ENCODE measurements around the gene DBNDD2.

The DBNDD2 gene

DNA sequence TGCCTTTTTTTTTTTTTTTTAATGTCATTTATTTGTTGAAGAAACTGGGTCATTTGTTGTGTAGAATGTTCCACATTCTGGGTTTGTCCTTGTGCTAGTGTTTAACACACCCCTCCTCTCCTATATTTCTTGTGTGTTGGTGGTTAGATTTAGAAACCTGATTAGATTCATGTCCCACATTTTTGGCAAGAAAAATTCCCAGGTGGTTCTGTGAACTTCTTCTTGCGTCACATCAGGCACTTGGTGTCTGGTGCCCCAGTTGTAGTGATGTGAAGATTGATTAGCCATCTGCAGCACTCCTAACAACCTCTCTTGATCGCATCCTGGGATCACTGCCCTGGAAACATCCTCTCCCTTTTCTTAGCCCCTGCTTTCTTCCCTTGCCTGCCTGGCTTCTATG, 15.6 kb downstream of the DBNDD2 start:
- Mint-ChIP-seq H3K4me3 (no peak overlapping the region), H3K36me3 (peaks cover 82% of the 10 kb centered on the region), H3K27me3 (no peaks in the 10 kb centered on the region), H3K9me3 (no peaks in the 10 kb centered on the region), H3K4me1 (peaks cover 19% of the 10 kb centered on the region), H3K27ac (no peak overlapping the region)
- ATAC-seq: no peak

GRCh38 chr20:45425561-45425960, 17.5 kb downstream of the DBNDD2 start:
- Mint-ChIP-seq H3K4me1 (peaks cover under 1% of the 10 kb centered on the region), H3K36me3 (peaks cover 63% of the 10 kb centered on the region), H3K4me3 (no peak overlapping the region), H3K27ac (no peak overlapping the region), H3K27me3 (no peaks in the 10 kb centered on the region), H3K9me3 (no peaks in the 10 kb centered on the region)
- ATAC-seq: no peak

DNA sequence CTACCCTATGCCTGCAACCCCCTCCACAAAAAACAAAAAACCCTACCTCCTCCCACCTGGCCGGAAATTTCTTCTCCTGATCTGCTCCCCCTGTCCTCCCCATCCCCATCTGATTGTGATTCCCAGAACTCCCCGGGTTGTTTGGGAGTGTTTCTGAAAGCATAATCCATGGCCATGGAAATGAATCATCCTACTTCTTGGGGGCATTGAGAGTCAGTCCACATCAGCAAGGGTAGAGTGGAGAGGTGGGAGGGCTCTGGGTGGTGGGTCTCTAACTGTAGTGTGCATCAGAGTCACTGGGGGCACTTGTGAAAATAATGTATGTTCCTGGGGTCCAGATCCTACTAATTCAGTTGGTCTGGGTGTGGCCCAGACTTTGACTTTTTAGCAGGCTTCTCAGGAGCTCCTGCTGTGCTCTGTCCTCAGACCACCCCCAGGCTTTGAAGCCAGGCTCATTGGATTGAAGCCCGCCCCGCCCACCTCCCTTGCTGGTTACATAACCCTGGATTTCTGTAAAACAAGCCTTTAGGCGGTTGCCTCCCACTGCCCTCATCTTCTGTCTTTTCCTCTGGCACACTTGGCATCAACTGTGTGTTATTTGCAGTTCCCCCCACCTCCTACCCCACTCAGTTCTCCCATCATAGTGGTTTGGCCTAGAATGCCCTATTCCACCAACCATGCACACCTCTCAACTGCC, 18.4 kb downstream of the DBNDD2 start:
- Mint-ChIP-seq H3K4me3 (no peak overlapping the region), H3K36me3 (peaks cover 61% of the 10 kb centered on the region), H3K27ac (no peak overlapping the region), H3K4me1 (peaks cover 3% of the 10 kb centered on the region), H3K9me3 (peaks cover 3% of the 10 kb centered on the region), H3K27me3 (no peaks in the 10 kb centered on the region)
- no peak for ATAC-seq

DNA sequence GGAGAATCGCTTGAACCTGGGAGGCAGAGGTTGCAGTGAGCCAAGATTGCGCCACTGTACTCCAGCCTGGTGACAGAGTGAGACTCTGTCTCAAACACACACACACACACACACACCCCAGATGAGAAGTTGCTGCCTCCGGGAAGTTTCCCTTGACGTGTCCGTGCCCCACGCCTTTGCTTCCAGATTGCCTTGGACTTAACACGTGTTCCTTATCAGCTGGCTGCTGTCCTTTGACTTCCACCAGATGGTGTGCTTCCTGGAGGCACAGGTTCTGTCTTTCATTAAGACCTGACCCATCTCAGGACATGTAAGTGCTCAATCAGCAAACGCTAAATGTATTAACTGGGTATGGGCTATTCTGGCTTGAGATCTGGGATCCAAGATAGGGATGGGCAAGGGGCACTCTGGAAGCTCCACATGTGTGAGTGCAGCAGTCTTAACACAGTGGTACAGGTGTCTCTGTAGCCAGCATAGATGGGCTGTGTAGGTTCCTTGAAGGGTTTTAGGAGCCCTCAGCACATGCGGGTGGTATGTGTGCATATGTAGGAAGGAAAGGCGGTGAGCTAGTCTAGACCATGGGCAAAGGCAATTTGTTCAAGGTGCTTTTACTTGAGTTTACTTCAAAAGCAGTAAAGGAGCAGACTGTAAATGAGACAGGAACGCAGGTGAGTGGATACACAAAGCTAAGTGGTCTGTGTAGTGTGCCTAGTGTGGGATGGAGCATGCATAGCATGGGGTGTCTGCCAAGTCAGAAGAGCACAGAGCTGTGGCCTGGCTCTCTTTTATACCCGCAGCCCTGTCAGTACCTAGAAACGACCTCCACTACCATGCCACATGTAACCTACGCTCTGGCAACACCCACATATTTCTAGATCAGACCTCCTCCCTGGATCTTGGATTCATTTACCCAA, 19.4 kb downstream of the DBNDD2 start:
- no peaks in the 10 kb centered on the region for H3K27me3 Mint-ChIP-seq
- H3K4me1 Mint-ChIP-seq: peaks cover 13% of the 10 kb centered on the region
- H3K9me3 Mint-ChIP-seq: peaks cover 3% of the 10 kb centered on the region
- no peak for ATAC-seq
- H3K27ac Mint-ChIP-seq: no peak overlapping the region
- peaks cover 60% of the 10 kb centered on the region for H3K36me3 Mint-ChIP-seq
- no peak overlapping the region for H3K4me3 Mint-ChIP-seq

GRCh38 chr20:45429618-45430017, 21.5 kb downstream of the DBNDD2 start:
- Mint-ChIP-seq H3K36me3 (peaks cover 62% of the 10 kb centered on the region), H3K27ac (no peak overlapping the region), H3K9me3 (peaks cover 3% of the 10 kb centered on the region), H3K27me3 (no peaks in the 10 kb centered on the region), H3K4me1 (peaks cover 27% of the 10 kb centered on the region), H3K4me3 (no peak overlapping the region)
- ATAC-seq: no peak

DNA sequence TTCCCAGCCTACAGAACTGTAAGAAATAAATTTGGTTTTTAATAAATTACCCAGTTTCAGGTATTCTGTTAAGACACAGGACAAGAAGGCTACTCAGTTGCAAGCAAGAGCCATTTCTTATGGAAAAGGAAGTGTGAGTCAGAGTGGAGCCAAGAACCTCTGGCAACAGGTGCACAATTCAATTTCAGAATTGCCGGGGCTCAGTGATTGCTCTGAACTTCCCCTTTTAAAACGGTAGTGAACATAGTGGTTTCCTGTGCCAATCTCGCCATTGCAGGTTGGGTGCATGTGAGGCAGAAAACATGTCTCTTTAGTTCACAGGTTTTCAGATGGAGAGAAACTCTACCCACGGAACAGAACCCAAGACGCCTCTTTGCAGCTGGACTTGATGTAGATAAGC, 24.2 kb downstream of the DBNDD2 start:
- H3K4me3 Mint-ChIP-seq: no peak overlapping the region
- peaks cover 43% of the 10 kb centered on the region for H3K36me3 Mint-ChIP-seq
- H3K27ac Mint-ChIP-seq: peak overlapping the region; percentile 30

GRCh38 chr20:45433316-45433715, 25.2 kb downstream of the DBNDD2 start:
- Mint-ChIP-seq H3K36me3 (peaks cover 32% of the 10 kb centered on the region), H3K9me3 (peaks cover 3% of the 10 kb centered on the region), H3K4me3 (no peak overlapping the region), H3K27ac (no peak overlapping the region), H3K27me3 (no peaks in the 10 kb centered on the region), H3K4me1 (peaks cover 40% of the 10 kb centered on the region)
- no peak for ATAC-seq

More for the DNA sequence above, 24.2 kb downstream of the DBNDD2 start:
- Mint-ChIP-seq H3K4me1 (peaks cover 40% of the 10 kb centered on the region), H3K9me3 (peaks cover 3% of the 10 kb centered on the region), H3K27me3 (no peaks in the 10 kb centered on the region)
- ATAC-seq: peak; percentile 85

DNA sequence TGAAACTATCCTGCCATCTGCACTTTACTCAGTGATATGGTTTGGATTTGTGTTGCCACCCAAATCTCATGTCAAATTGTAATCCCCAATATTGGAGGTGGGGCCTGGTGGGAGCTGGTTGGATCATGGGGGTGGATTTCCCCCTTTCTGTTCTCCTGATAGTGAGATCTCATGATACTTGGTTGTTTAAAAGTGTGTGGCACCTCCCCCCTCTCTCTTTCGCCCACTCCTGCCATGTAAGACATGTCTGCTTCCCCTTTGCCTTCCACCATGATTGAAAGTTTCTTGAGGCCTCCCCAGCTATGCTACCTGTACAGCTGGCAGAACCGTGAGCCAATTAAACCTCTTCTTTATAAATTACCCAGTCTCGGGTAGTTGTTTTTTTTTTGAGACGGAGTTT, 25.9 kb downstream of the DBNDD2 start:
- Mint-ChIP-seq H3K36me3 (peaks cover 31% of the 10 kb centered on the region), H3K27ac (no peak overlapping the region), H3K4me3 (no peak overlapping the region), H3K9me3 (peaks cover 3% of the 10 kb centered on the region), H3K4me1 (peaks cover 40% of the 10 kb centered on the region), H3K27me3 (no peaks in the 10 kb centered on the region)
- ATAC-seq: no peak

- H3K27me3 Mint-ChIP-seq: no peaks in the 10 kb centered on the region
- H3K4me1 Mint-ChIP-seq: peaks cover 33% of the 10 kb centered on the region
- H3K9me3 Mint-ChIP-seq: no peaks in the 10 kb centered on the region
- peaks cover 20% of the 10 kb centered on the region for H3K36me3 Mint-ChIP-seq
- peak overlapping the region; percentile 84 for H3K4me3 Mint-ChIP-seq
- ATAC-seq: peak; percentile 94
- H3K27ac Mint-ChIP-seq: peak overlapping the region; percentile 82
Measured at GRCh38 chr20:45436732-45437485, 28.8 kb downstream of the DBNDD2 start.

DNA sequence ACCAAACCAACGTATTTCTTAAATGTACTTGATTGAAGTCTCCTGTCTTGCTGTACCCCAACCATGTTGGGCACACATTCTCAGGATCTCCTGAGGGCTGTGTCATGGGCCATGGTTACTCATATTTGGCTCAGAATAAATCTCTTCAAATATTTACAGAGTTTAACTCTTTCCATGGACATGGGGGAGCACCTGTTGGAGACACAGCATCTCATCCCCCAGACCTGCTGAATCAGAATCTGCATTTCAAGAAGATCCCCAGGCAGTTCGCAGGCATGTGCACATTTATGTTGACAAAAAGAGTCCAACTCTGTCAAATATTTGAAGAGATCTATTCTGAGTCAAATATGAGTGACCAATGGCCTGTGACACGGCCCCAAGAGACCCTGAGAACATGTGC, 32.3 kb downstream of the DBNDD2 start:
- H3K9me3 Mint-ChIP-seq: no peaks in the 10 kb centered on the region
- H3K4me3 Mint-ChIP-seq: no peak overlapping the region
- H3K27ac Mint-ChIP-seq: no peak overlapping the region
- peaks cover 3% of the 10 kb centered on the region for H3K27me3 Mint-ChIP-seq
- H3K36me3 Mint-ChIP-seq: no peaks in the 10 kb centered on the region
- ATAC-seq: no peak
- peaks cover 13% of the 10 kb centered on the region for H3K4me1 Mint-ChIP-seq

GRCh38 chr20:45440891-45441685, 33.0 kb downstream of the DBNDD2 start:
- peaks cover 9% of the 10 kb centered on the region for H3K27me3 Mint-ChIP-seq
- no peak overlapping the region for H3K27ac Mint-ChIP-seq
- no peak overlapping the region for H3K4me3 Mint-ChIP-seq
- ATAC-seq: no peak
- H3K9me3 Mint-ChIP-seq: no peaks in the 10 kb centered on the region
- H3K36me3 Mint-ChIP-seq: no peaks in the 10 kb centered on the region
- peaks cover 11% of the 10 kb centered on the region for H3K4me1 Mint-ChIP-seq

- H3K27me3 Mint-ChIP-seq: peaks cover 9% of the 10 kb centered on the region
- H3K4me3 Mint-ChIP-seq: no peak overlapping the region
Measured at GRCh38 chr20:45441746-45442145, 33.7 kb downstream of the DBNDD2 start.

GRCh38 chr20:45444050-45444449, 36.0 kb downstream of the DBNDD2 start:
- Mint-ChIP-seq H3K36me3 (no peaks in the 10 kb centered on the region), H3K27me3 (peaks cover 9% of the 10 kb centered on the region), H3K4me3 (no peak overlapping the region), H3K27ac (no peak overlapping the region), H3K4me1 (no peaks in the 10 kb centered on the region), H3K9me3 (no peaks in the 10 kb centered on the region)
- no peak for ATAC-seq

More at GRCh38 chr20:45441746-45442145, 33.7 kb downstream of the DBNDD2 start:
- H3K9me3 Mint-ChIP-seq: no peaks in the 10 kb centered on the region
- ATAC-seq: no peak
- peaks cover 5% of the 10 kb centered on the region for H3K4me1 Mint-ChIP-seq
- no peaks in the 10 kb centered on the region for H3K36me3 Mint-ChIP-seq
- H3K27ac Mint-ChIP-seq: no peak overlapping the region

DNA sequence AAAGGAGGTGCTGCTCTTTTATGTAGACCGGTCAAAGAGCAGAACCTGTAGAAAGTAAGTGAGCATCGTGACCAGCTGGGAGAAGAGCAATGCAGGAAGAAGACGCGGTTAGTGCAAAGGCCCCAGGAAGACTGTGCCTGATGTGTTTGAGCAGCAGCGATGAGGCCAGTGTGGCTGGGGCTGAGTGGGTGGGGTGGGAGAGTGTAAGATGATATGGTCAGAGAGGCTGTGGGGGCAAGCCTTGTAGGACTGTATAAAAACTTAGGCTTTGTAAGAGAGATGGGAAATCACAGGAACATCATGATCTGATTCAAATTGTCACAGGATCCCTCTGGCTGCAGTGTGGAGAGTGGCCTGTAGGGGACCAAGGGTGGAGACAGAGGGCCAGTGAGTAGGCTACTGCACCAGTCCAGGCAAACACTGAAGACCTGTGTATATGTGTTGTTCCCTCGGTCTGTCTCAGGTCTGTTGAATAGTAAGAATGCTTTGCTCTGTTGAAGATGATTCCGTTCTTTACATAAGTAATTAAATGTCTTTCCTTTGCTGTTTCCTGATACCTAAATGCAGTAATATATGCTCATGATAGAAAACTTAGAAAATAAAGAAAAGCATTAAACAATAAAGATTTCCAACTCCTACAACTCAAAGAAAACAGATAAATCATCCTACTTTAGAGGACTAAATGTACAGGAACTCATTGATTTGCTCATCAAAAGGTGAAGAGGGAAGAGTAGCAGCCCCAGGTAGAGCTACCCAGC, 37.9 kb downstream of the DBNDD2 start:
- Mint-ChIP-seq H3K27me3 (peaks cover 9% of the 10 kb centered on the region), H3K4me3 (no peak overlapping the region), H3K4me1 (peaks cover 5% of the 10 kb centered on the region), H3K36me3 (no peaks in the 10 kb centered on the region), H3K27ac (no peak overlapping the region), H3K9me3 (no peaks in the 10 kb centered on the region)
- no peak for ATAC-seq
